H1 (cell line): ENCODE results near the gene ITGAE. TPM values are rescaled to one million over a fixed set of nuclear protein-coding genes. Genes with fewer than 3 reads are reported as not detected.

Source experiments
- CTCF ChIA-PET: fragments of 300-600 bp; sonication (Branson Sonifier 250); formaldehyde crosslinking; loops from one replicate; lab custom pipeline; 2021; ENCODE audit not compliant: partially characterized antibody; lab: Charles Lee
- POLR2A ChIA-PET: fragments of 300-600 bp; sonication (Branson Sonifier 250); formaldehyde crosslinking; loops from one replicate; lab custom pipeline; 2021; ENCODE audit warnings: inconsistent platforms; ENCODE audit not compliant: partially characterized antibody; lab: Charles Lee
- DNase-seq, 2 experiments: peaks; one replicate each; pipeline versions ENCODE4 v3.0.0 to v3.0.0-alpha.2; 2010 to 2022; ENCODE audit warnings: low spot score in 2 of 2, low read depth in 1 of 2, mixed read lengths in 1 of 2
- FAIRE-seq: peaks from 2 replicates; lab custom pipeline; 2011; peaks lifted over from hg19 to GRCh38; lab: Jason Lieb, UNC
- H2AFZ ChIP-seq: 2 replicates; pipeline ENCODE4 v1.8.1; 2012; ENCODE audit warnings: low read length, inconsistent platforms
- H2AK5ac ChIP-seq: 2 replicates; pipeline ENCODE4 v1.6.1; 2013; ENCODE audit warnings: low read depth, low read length
- H2BK120ac ChIP-seq: replicated peaks from 2 replicates; pipeline ENCODE3; 2013; ENCODE audit warnings: low read depth, low read length, inconsistent platforms
- H2BK12ac ChIP-seq: 2 replicates; pipeline ENCODE4 v1.6.1; 2013; ENCODE audit warnings: low read depth, low read length
- H2BK15ac ChIP-seq: 2 replicates; pipeline ENCODE4 v1.6.1; 2013; ENCODE audit warnings: low read length
- H2BK20ac ChIP-seq: 2 replicates; pipeline ENCODE4 v1.6.1; 2013; ENCODE audit warnings: low read length
- H2BK5ac ChIP-seq: 2 replicates; pipeline ENCODE4 v1.6.1; 2013; ENCODE audit warnings: low read depth, low read length
- H3K14ac ChIP-seq: 2 replicates; pipeline ENCODE4 v1.6.1; 2013; ENCODE audit warnings: inconsistent platforms; ENCODE audit not compliant: insufficient read length
- H3K18ac ChIP-seq: 2 replicates; pipeline ENCODE4 v1.6.1; 2013; ENCODE audit warnings: low read length; ENCODE audit errors: extremely low read depth
- H3K23ac ChIP-seq: 2 replicates; pipeline ENCODE4 v1.6.1; 2013; ENCODE audit warnings: inconsistent platforms; ENCODE audit not compliant: insufficient read length
- H3K23me2 ChIP-seq: 2 replicates; pipeline ENCODE4 v1.6.1; 2013; ENCODE audit warnings: low read depth, low read length
- H3K27ac ChIP-seq: 2 replicates; pipeline ENCODE4 v1.6.1; 2011; ENCODE audit warnings: low read depth, low read length, inconsistent platforms
- H3K27me3 ChIP-seq, 4 experiments: replicated peaks in 1 of 4; 1 replicate in 1 of 4; 2 replicates in 3 of 4; pipeline versions ENCODE4 v1.6.1 to v1.8.1; 2011 to 2013; ENCODE audit warnings: low read length in 3 of 4, mild to moderate bottlenecking in 3 of 4, inconsistent platforms in 2 of 4, mixed read lengths in 2 of 4, moderate library complexity in 1 of 4; ENCODE audit not compliant: control insufficient read depth in 3 of 4, insufficient read depth in 3 of 4; ENCODE audit errors: extremely low read depth in 1 of 4
- H3K36me3 ChIP-seq, 4 experiments: 2 replicates each; pipeline versions ENCODE4 v1.6.1 to v1.8.1; 2011 to 2013; ENCODE audit warnings: mild to moderate bottlenecking in 4 of 4, low read length in 3 of 4, moderate library complexity in 2 of 4, control low read depth in 1 of 4, inconsistent platforms in 1 of 4; ENCODE audit not compliant: insufficient read depth in 4 of 4, control insufficient read depth in 2 of 4
- H3K4ac ChIP-seq: replicated peaks from 2 replicates; pipeline ENCODE3; 2013; ENCODE audit warnings: low read length, low read depth, mixed read lengths, inconsistent platforms; ENCODE audit not compliant: insufficient read length
- H3K4me1 ChIP-seq, 4 experiments: replicated peaks in 1 of 4; 1 replicate in 1 of 4; 2 replicates in 3 of 4; pipeline versions ENCODE4 v1.6.1 to v1.8.1; 2011 to 2013; ENCODE audit warnings: low read length in 3 of 4, inconsistent platforms in 2 of 4, mixed read lengths in 1 of 4; ENCODE audit not compliant: insufficient read depth in 4 of 4, control insufficient read depth in 3 of 4
- H3K4me2 ChIP-seq, 2 experiments: 2 replicates each; pipeline versions ENCODE4 v1.6.1 to v1.8.1; 2011 to 2013; ENCODE audit warnings: low read depth in 2 of 2, low read length in 2 of 2, control low read depth in 1 of 2, inconsistent platforms in 1 of 2, mild to moderate bottlenecking in 1 of 2; ENCODE audit not compliant: insufficient read depth in 1 of 2
- H3K4me3 ChIP-seq, 4 experiments: fragments of 200-600, 300-600 bp in 1 of 4; sonication (generic), shearing (Covaris generic), sonication (Bioruptor Twin) in 1 of 4; 2 replicates each; pipeline versions ENCODE4 v1.5.1 to v1.8.1; 2011 to 2016; ENCODE audit warnings: low read length in 4 of 4, low read depth in 3 of 4, control low read depth in 2 of 4, inconsistent platforms in 2 of 4, mild to moderate bottlenecking in 2 of 4, mixed read lengths in 1 of 4, moderate library complexity in 1 of 4; ENCODE audit not compliant: insufficient read depth in 2 of 4; ENCODE audit errors: extremely low read depth in 1 of 4
- H3K56ac ChIP-seq: replicated peaks from 2 replicates; pipeline ENCODE3; 2013; ENCODE audit warnings: low read depth, mild to moderate bottlenecking, mixed read lengths, low read length, inconsistent platforms; ENCODE audit not compliant: insufficient read length
- H3K79me1 ChIP-seq: 2 replicates; pipeline ENCODE4 v1.6.1; 2013; ENCODE audit warnings: low read depth, low read length, control low read depth
- H3K79me2 ChIP-seq, 2 experiments: 2 replicates each; pipeline versions ENCODE4 v1.6.1 to v1.8.1; 2012 to 2013; ENCODE audit warnings: low read length in 2 of 2, mild to moderate bottlenecking in 2 of 2, inconsistent platforms in 1 of 2; ENCODE audit not compliant: insufficient read depth in 2 of 2, control insufficient read depth in 1 of 2
- H3K9ac ChIP-seq, 4 experiments: replicated peaks in 1 of 4; 1 replicate in 1 of 4; 2 replicates in 3 of 4; pipeline versions ENCODE4 v1.6.1 to v1.8.1; 2011 to 2013; ENCODE audit warnings: low read depth in 3 of 4, low read length in 3 of 4, control low read depth in 2 of 4, mild to moderate bottlenecking in 2 of 4, moderate library complexity in 2 of 4, inconsistent platforms in 1 of 4; ENCODE audit errors: extremely low read depth in 1 of 4
- H3K9me3 ChIP-seq, 2 experiments: 2 replicates each; pipeline versions ENCODE4 v1.6.1 to v1.8.1; 2012 to 2013; ENCODE audit warnings: mild to moderate bottlenecking in 2 of 2, moderate library complexity in 2 of 2, control low read depth in 1 of 2, inconsistent platforms in 1 of 2, low read depth in 1 of 2, low read length in 1 of 2, mixed read lengths in 1 of 2; ENCODE audit not compliant: insufficient read depth in 2 of 2
- H4K20me1 ChIP-seq, 2 experiments: replicated peaks in 1 of 2; 2 replicates each; pipeline versions ENCODE3 to v1.8.1; 2011 to 2013; ENCODE audit warnings: inconsistent platforms in 2 of 2, low read length in 2 of 2, mild to moderate bottlenecking in 1 of 2; ENCODE audit not compliant: insufficient read depth in 2 of 2, control insufficient read depth in 1 of 2
- H4K5ac ChIP-seq: 2 replicates; pipeline ENCODE4 v1.6.1; 2013; ENCODE audit warnings: low read length, low read depth, mixed read lengths, inconsistent platforms; ENCODE audit not compliant: insufficient read length
- H4K8ac ChIP-seq: 2 replicates; pipeline ENCODE4 v1.8.0; 2013; ENCODE audit warnings: mild to moderate bottlenecking, moderate library complexity, low read length, inconsistent platforms; ENCODE audit not compliant: insufficient read depth; ENCODE audit errors: extremely low read depth
- H4K91ac ChIP-seq: replicated peaks from 2 replicates; pipeline ENCODE3; 2013; ENCODE audit warnings: low read length, mixed read lengths, inconsistent platforms; ENCODE audit not compliant: insufficient read length
- HDAC6 ChIP-seq: IDR thresholded peaks from one replicate; pipeline ENCODE4 v1.7.1; 2012; ENCODE audit warnings: low read depth, mild to moderate bottlenecking, inconsistent platforms, low read length, moderate library complexity
- RNF2 ChIP-seq: fragments of 200-900, 300-1000 bp; sonication (generic); IDR thresholded peaks from 2 replicates; pipeline ENCODE4 v1.7.1; 2016; ENCODE audit warnings: borderline replicate concordance, low read depth, mild to moderate bottlenecking, antibody characterized with exemption, low read length; ENCODE audit not compliant: poor library complexity, severe bottlenecking; ENCODE audit errors: missing control alignments
- SIN3A ChIP-seq, 2 experiments: IDR thresholded peaks in 1 of 2; conservative IDR thresholded peaks in 1 of 2; 2 replicates each; pipeline ENCODE4 v1.6.1; 2011 to 2012; ENCODE audit warnings: low read length in 2 of 2, improper control_type of control experiment in 1 of 2, low read depth in 1 of 2, mild to moderate bottlenecking in 1 of 2
- SP1 ChIP-seq: IDR thresholded peaks from 2 replicates; pipeline ENCODE4 v1.6.1; 2011; ENCODE audit warnings: low read depth, low read length
- WGBS, 2 experiments: shearing (Covaris generic) in 1 of 2; methylation state at CpG; one replicate each; pipeline versions ENCODE4 v1.1.6 to v1.1.7; 2013 to 2015; ENCODE audit warnings: low lambda C conversion rate in 2 of 2, mixed read lengths in 2 of 2, inconsistent platforms in 1 of 2, low coverage in 1 of 2, missing lambda C conversion rate in 1 of 2; ENCODE audit not compliant: insufficient replicate concordance in 2 of 2, insufficient coverage in 1 of 2, insufficient read length in 1 of 2; ENCODE audit errors: extremely low coverage in 1 of 2, missing lambda C conversion rate in 1 of 2; 5-methylcytosine and 5-hydroxymethylcytosine counted together
- polyA plus RNA-seq, 7 experiments: library from polyadenylated mRNA; depleted of rRNA in 3 of 7; stranded (reverse) in 5 of 7; unstranded in 2 of 7; fragments of >200 nt in 5 of 7; fragments of 200-250 nt in 2 of 7; gene quantifications; 1 replicate in 5 of 7; 2 replicates in 1 of 7; 4 replicates in 1 of 7; pipeline versions ENCODE4 v1.2.1 to v1.2.3, GENCODE V29; 2011 to 2013; ENCODE audit warnings: missing spikeins in 2 of 7, mixed read lengths in 2 of 7
- total RNA-seq: library from RNA; stranded (reverse); fragmentation: NEBNext Ultra II Directional; extraction: Animal tissue kit (Norgen Biotek cat#: 25700); gene quantifications from 2 replicates; pipeline ENCODE4 v1.2.1, GENCODE V29; 2021

ITGAE gene
- total and polyA plus RNA-seq, 2 of the 8 experiments (the other 6 are each of a cell fraction or from before 2014, with no cell fraction given): 23.2 to 43.1 TPM

DNA sequence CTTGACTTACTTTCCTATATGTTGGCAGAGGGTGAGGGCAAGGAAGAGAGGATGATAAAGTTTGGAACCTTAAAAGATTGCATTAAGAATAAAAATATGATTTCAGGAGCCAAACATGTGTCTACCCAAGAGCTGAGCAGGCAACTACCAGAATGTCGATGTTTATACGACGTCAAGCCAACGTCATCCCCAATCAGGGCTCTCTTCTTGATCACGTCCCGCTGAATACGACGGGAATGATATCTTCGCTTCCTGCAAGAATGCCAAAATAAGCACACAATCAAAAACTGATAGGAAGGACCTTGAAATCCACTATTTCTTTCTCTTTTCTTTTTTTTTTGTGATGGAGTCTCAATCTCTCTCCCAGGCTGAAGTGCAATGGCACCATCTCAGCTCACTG, 20.1 kb upstream of the ITGAE start:
- CTCF ChIA-PET: interaction anchor here (0.7 to 2.3 kb wide), 6 partner anchors 10 to 217 kb away, joined by 3 to 6 read pairs (median 4); no protein-coding TSS in a partner anchor
- Histone ChIP-seq H4K20me1 (peaks cover 3 to 7% of the 10 kb centered on the region in 2 experiments), H3K4me3 (no peak overlapping the region), H2AK5ac (no peak overlapping the region), H3K27me3 (no peaks in the 10 kb centered on the region), H3K23me2 (no peaks in the 10 kb centered on the region)
- no peak for DNase-seq
- TF ChIP-seq SP1 (no peak), HDAC6 (no peak), RNF2 (no peak), SIN3A (conservative IDR thresholded peaks at IDR 0.05 in 1 of 2, IDR thresholded peaks at IDR 0.05 in 1 of 2; ENCODE audit: low read depth in 1 of 2, low read length in 2 of 2) (no peak)
- TF ChIP-seq, all 59 proteins: peak for 0
- WGBS, 2 experiments: 95% methylated on average over 9 of the region's 9 CpGs; no CpG with 5 or more reads in 1 of the 2 experiments
- Histone ChIP-seq H2BK15ac (no peak overlapping the region), H4K91ac (no peak overlapping the region), H3K36me3 (peaks cover 18 to 81% (median 64%) of the 10 kb centered on the region in 4 experiments), H3K79me2 (no peaks in the 10 kb centered on the region), H3K4me2 (no peak overlapping the region), H3K4me1 (no peaks in the 10 kb centered on the region), H3K18ac (no peak overlapping the region), H3K23ac (no peak overlapping the region), H3K9ac (no peak overlapping the region; a peak in 1 of 7 replicates), H3K27ac (no peak overlapping the region), H3K9me3 (no peaks in the 10 kb centered on the region), H2BK5ac (no peak overlapping the region), H3K56ac (no peak overlapping the region), H2BK20ac (no peak overlapping the region), H4K5ac (no peak overlapping the region), H3K14ac (no peak overlapping the region), H2AFZ (no peak overlapping the region), H4K8ac (no peak overlapping the region; the same call in 1 of the 2 replicates), H2BK12ac (no peak overlapping the region), H3K79me1 (no peaks in the 10 kb centered on the region), H3K4ac (no peak overlapping the region), H2BK120ac (no peak overlapping the region)
- POLR2A ChIA-PET: interaction anchor here (1.5 kb wide), 1 partner anchor 10 kb away, joined by 5 read pairs; no protein-coding TSS in a partner anchor
- FAIRE-seq: no peak
